HG02678 (cell line): ENCODE measurements around the gene LDLRAD4.
A peak's percentile ranks its signal among the peaks of the same experiment; 100 is the strongest.

Experiments
- ATAC-seq: cut with Tn5 transposase; IDR thresholded peaks from one replicate; pipeline ENCODE4 v1.9.1; 2021; ENCODE audit warnings: mild to moderate bottlenecking, moderate library complexity; ENCODE audit not compliant: unreplicated experiment

Gene LDLRAD4

GRCh38 chr18:13380691-13381070, 162.1 kb downstream of the LDLRAD4 start:
- ATAC-seq = no peak

GRCh38 chr18:13381331-13381730, 162.8 kb downstream of the LDLRAD4 start:
- no peak for ATAC-seq

- peak; percentile 59 for ATAC-seq
Measured at GRCh38 chr18:13381944-13382365, 163.4 kb downstream of the LDLRAD4 start.

GRCh38 chr18:13382366-13382953, 163.9 kb downstream of the LDLRAD4 start:
- ATAC-seq = peak; percentile 31

- ATAC-seq = no peak
Measured at GRCh38 chr18:13382954-13383827, 164.6 kb downstream of the LDLRAD4 start.

GRCh38 chr18:13386891-13387801, 168.6 kb downstream of the LDLRAD4 start:
- ATAC-seq = no peak

GRCh38 chr18:13387855-13388548, 169.4 kb downstream of the LDLRAD4 start:
- ATAC-seq = no peak

GRCh38 chr18:13388586-13389490, 170.3 kb downstream of the LDLRAD4 start:
- ATAC-seq = no peak

- ATAC-seq = no peak
Measured at GRCh38 chr18:13389491-13390131, 171.1 kb downstream of the LDLRAD4 start.

- no peak for ATAC-seq
Measured at GRCh38 chr18:13390196-13390595, 171.6 kb downstream of the LDLRAD4 start.

- no peak for ATAC-seq
Measured at GRCh38 chr18:13390711-13391110, 172.2 kb downstream of the LDLRAD4 start.

GRCh38 chr18:13392029-13392750, 173.6 kb downstream of the LDLRAD4 start:
- no peak for ATAC-seq

GRCh38 chr18:13392899-13393298, 174.3 kb downstream of the LDLRAD4 start:
- no peak for ATAC-seq

GRCh38 chr18:13393338-13393737, 174.8 kb downstream of the LDLRAD4 start:
- no peak for ATAC-seq

- no peak for ATAC-seq
Measured at GRCh38 chr18:13394801-13395200, 176.2 kb downstream of the LDLRAD4 start.

GRCh38 chr18:13395577-13395976, 177.0 kb downstream of the LDLRAD4 start:
- no peak for ATAC-seq

GRCh38 chr18:13397504-13398163, 179.1 kb downstream of the LDLRAD4 start:
- no peak for ATAC-seq

GRCh38 chr18:13398631-13399030, 180.1 kb downstream of the LDLRAD4 start:
- ATAC-seq = no peak
